HEK293T (cell line): Measurements from ENCODE around the gene CCR3.

Experiments used
- ARNT ChIP-seq: fragments of 450-650 bp; IDR thresholded peaks from 2 replicates; pipeline ENCODE4 v1.6.1; 2017; ENCODE audit warnings: mild to moderate bottlenecking
- BHLHE40 ChIP-seq: fragments of 450-650 bp; IDR thresholded peaks from 2 replicates; pipeline ENCODE4 v1.6.1; 2016; ENCODE audit warnings: mild to moderate bottlenecking, moderate library complexity, borderline replicate concordance
- CTBP1 ChIP-seq: fragments of 450-650 bp; IDR thresholded peaks from 2 replicates; pipeline ENCODE4 v1.6.1; 2016; ENCODE audit warnings: borderline replicate concordance
- ELF4 ChIP-seq: fragments of 450-650 bp; IDR thresholded peaks from 2 replicates; pipeline ENCODE4 v1.6.1; 2017; ENCODE audit warnings: antibody characterized with exemption
- FOXA1 ChIP-seq: fragments of 450-650 bp; IDR thresholded peaks from 2 replicates; pipeline ENCODE4 v1.6.1; 2016; ENCODE audit warnings: mild to moderate bottlenecking
- FOXK2 ChIP-seq: fragments of 450-650 bp; IDR thresholded peaks from 2 replicates; pipeline ENCODE4 v1.6.1; 2016; ENCODE audit warnings: mild to moderate bottlenecking
- FOXM1 ChIP-seq: fragments of 450-650 bp; IDR thresholded peaks from 2 replicates; pipeline ENCODE4 v1.6.1; 2017; ENCODE audit warnings: mild to moderate bottlenecking, borderline replicate concordance
- HDGF ChIP-seq: fragments of 450-650 bp; IDR thresholded peaks from 2 replicates; pipeline ENCODE4 v1.6.1; 2017; ENCODE audit warnings: antibody characterized with exemption, borderline replicate concordance
- LEF1 ChIP-seq: fragments of 450-650 bp; IDR thresholded peaks from 2 replicates; pipeline ENCODE4 v1.6.1; 2017; ENCODE audit warnings: mild to moderate bottlenecking, borderline replicate concordance
- NFRKB ChIP-seq: fragments of 450-650 bp; IDR thresholded peaks from 2 replicates; pipeline ENCODE4 v1.6.1; 2016; ENCODE audit warnings: mild to moderate bottlenecking, moderate library complexity
- SP1 ChIP-seq: fragments of 450-650 bp; IDR thresholded peaks from 2 replicates; pipeline ENCODE4 v1.6.1; 2017
- SUZ12 ChIP-seq: fragments of 450-650 bp; IDR thresholded peaks from 2 replicates; pipeline ENCODE4 v1.6.1; 2016; ENCODE audit warnings: mild to moderate bottlenecking
- TARDBP ChIP-seq: fragments of 450-650 bp; IDR thresholded peaks from 2 replicates; pipeline ENCODE4 v1.6.1; 2016

DNA sequence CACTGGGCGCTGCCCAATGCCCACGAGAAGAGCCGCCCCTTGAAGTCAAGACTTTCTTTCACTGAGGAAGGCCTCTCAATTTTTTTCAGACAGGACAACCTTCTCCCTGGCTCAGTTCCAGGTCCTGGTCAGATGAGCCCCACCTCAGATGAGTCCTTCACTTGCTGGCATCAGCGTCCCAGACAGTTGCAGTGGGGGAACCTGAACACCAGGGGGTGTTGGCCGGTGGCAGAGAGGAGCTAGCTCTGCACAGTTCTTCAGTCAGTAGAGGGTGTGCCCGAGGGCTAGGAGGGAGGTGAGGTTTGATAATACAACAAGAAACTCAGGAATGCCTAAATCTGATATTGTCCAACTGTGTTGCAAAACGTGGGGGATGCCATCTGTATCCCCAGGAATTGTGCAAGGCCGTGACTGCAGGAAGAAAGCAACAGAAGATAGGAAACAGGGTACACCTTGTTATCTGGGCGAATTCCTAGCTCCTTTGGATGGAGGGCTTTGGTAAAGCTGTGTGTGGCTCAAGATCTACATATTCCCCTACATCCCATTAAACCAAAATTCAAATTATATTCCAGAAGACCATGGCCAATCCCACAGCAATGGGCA is 34.3 kb downstream of the CCR3 start:
- TF ChIP-seq BHLHE40 (no peak), SP1 (no peak), SUZ12 (no peak), FOXK2 (no peak), CTBP1 (no peak), ARNT (no peak), NFRKB (no peak), FOXA1 (no peak), FOXM1 (no peak), ELF4 (no peak), LEF1 (no peak), HDGF (no peak), TARDBP (no peak)
